Endodermal cell (in vitro differentiated cells): Measurements from ENCODE around the gene KCNH3. TPM values are rescaled to one million over a fixed set of nuclear protein-coding genes. Genes with fewer than 3 reads are reported as not detected.

Source experiments
- DNase-seq: peaks from one replicate; pipeline ENCODE4 v3.0.0-alpha.2; 2017
- H3K27ac ChIP-seq: 2 replicates; pipeline ENCODE4 v1.5.1; 2013; ENCODE audit warnings: mild to moderate bottlenecking, low read depth, low read length, moderate library complexity
- H3K27me3 ChIP-seq: 2 replicates; pipeline ENCODE4 v1.6.1; 2013; ENCODE audit warnings: mild to moderate bottlenecking, low read length, moderate library complexity; ENCODE audit not compliant: insufficient read depth, control insufficient read depth, poor library complexity, severe bottlenecking
- H3K36me3 ChIP-seq: 2 replicates; pipeline ENCODE4 v1.7.0; 2013; ENCODE audit warnings: mild to moderate bottlenecking, low read length, moderate library complexity; ENCODE audit not compliant: control insufficient read depth, insufficient read depth
- H3K4me1 ChIP-seq: one replicate; pipeline ENCODE4 v1.7.0; 2013; ENCODE audit warnings: low read length; ENCODE audit not compliant: control insufficient read depth, insufficient read depth
- H3K4me3 ChIP-seq: 2 replicates; pipeline ENCODE4 v1.5.1; 2013; ENCODE audit warnings: mild to moderate bottlenecking, low read length, moderate library complexity
- H3K9ac ChIP-seq: 2 replicates; pipeline ENCODE4 v1.6.1; 2013; ENCODE audit warnings: mild to moderate bottlenecking, low read length, moderate library complexity; ENCODE audit not compliant: poor library complexity, severe bottlenecking; ENCODE audit errors: extremely low read depth
- H3K9me3 ChIP-seq: 2 replicates; pipeline ENCODE4 v1.6.1; 2013; ENCODE audit warnings: mild to moderate bottlenecking, low read length, moderate library complexity; ENCODE audit not compliant: control insufficient read depth
- H3K27ac Mint-ChIP-seq: 2 replicates; pipeline ENCODE4 v1.8.0; 2020; ENCODE audit warnings: mixed read lengths
- H3K27me3 Mint-ChIP-seq: 2 replicates; pipeline ENCODE4 v1.8.0; 2021; ENCODE audit warnings: mild to moderate bottlenecking, mixed read lengths; ENCODE audit not compliant: insufficient read depth
- H3K36me3 Mint-ChIP-seq: 2 replicates; pipeline ENCODE4 v1.8.0; 2020; ENCODE audit warnings: low read depth, mixed read lengths
- H3K4me1 Mint-ChIP-seq: 2 replicates; pipeline ENCODE4 v1.8.0; 2020; ENCODE audit warnings: mixed read lengths
- H3K4me3 Mint-ChIP-seq: 2 replicates; pipeline ENCODE4 v1.8.0; 2020; ENCODE audit warnings: mild to moderate bottlenecking, moderate library complexity, mixed read lengths
- H3K9me3 Mint-ChIP-seq: 2 replicates; pipeline ENCODE4 v1.8.0; 2020; ENCODE audit warnings: mild to moderate bottlenecking, mixed read lengths
- CTCF ChIP-seq: fragments of 200-600 bp; sonication (generic); conservative IDR thresholded peaks from 2 replicates; pipeline ENCODE4 v1.5.0; 2021; ENCODE audit warnings: antibody characterized with exemption, mild to moderate bottlenecking
- WGBS, 2 experiments: methylation state at CpG; one replicate each; pipeline versions ENCODE4 v1.1.5 to v1.1.7; 2013; ENCODE audit warnings: missing lambda C conversion rate in 2 of 2, mixed read lengths in 1 of 2; ENCODE audit not compliant: insufficient coverage in 1 of 2, insufficient read length in 1 of 2; 5-methylcytosine and 5-hydroxymethylcytosine counted together
- total RNA-seq, 2 donors: library from RNA; stranded (reverse); fragmentation: NEBNext Ultra II Directional in 1 of 2; extraction: Animal tissue kit (Norgen Biotek cat#: 25700) in 1 of 2; gene quantifications; 2 replicates in 1 of 2; 3 replicates in 1 of 2; pipeline ENCODE4 v1.2.1, GENCODE V29; 2021

The KCNH3 gene
- total RNA-seq, 2 donors from 2014 or later, result 1.00 to 1.5 TPM

- Mint-ChIP-seq H3K27ac (no peak overlapping the region), H3K9me3 (no peaks in the 10 kb centered on the region), H3K4me1 (no peaks in the 10 kb centered on the region), H3K27me3 (no peaks in the 10 kb centered on the region), H3K36me3 (peaks cover 35% of the 10 kb centered on the region), H3K4me3 (no peak overlapping the region)
- H3K9ac ChIP-seq, result no peak overlapping the region
- H3K27me3 ChIP-seq, result no peaks in the 10 kb centered on the region
- 86% methylated on average over 2 of the region's 2 CpGs; no CpG with 5 or more reads in 1 of the 2 experiments for WGBS, 2 experiments
- H3K4me3 ChIP-seq, result no peak overlapping the region
- peaks cover 53% of the 10 kb centered on the region for H3K36me3 ChIP-seq
- no peak for TF ChIP-seq CTCF
- no peaks in the 10 kb centered on the region for H3K4me1 ChIP-seq
- no peak overlapping the region for H3K27ac ChIP-seq
- DNase-seq, result no peak
- H3K9me3 ChIP-seq, result no peaks in the 10 kb centered on the region
These were observed 19.8 kb upstream of the KCNH3 start for GRCh38 chr12:49518914-49519573.

- Mint-ChIP-seq H3K36me3 (peaks cover 38% of the 10 kb centered on the region), H3K27ac (no peak overlapping the region)
- no peak for TF ChIP-seq CTCF
These were observed 19.3 kb upstream of the KCNH3 start for GRCh38 chr12:49519574-49519936.

GRCh38 chr12:49521389-49521788, 17.4 kb upstream of the KCNH3 start:
- no peaks in the 10 kb centered on the region for H3K4me1 ChIP-seq
- H3K27me3 ChIP-seq, result no peaks in the 10 kb centered on the region
- no peak for DNase-seq
- Mint-ChIP-seq H3K4me3 (no peak overlapping the region), H3K4me1 (peaks cover 2% of the 10 kb centered on the region), H3K27me3 (no peaks in the 10 kb centered on the region), H3K36me3 (peaks cover 48% of the 10 kb centered on the region), H3K9me3 (no peaks in the 10 kb centered on the region), H3K27ac (no peak overlapping the region)
- no peak for TF ChIP-seq CTCF
- no peak overlapping the region for H3K4me3 ChIP-seq
- no peak overlapping the region for H3K9ac ChIP-seq
- WGBS, 2 experiments, result 95% methylated on average over 4 of the region's 4 CpGs
- no peaks in the 10 kb centered on the region for H3K9me3 ChIP-seq
- peak overlapping the region; percentile 1 for H3K27ac ChIP-seq
- peaks cover 62% of the 10 kb centered on the region for H3K36me3 ChIP-seq

More at GRCh38 chr12:49519574-49519936, 19.3 kb upstream of the KCNH3 start:
- Mint-ChIP-seq H3K4me1 (no peaks in the 10 kb centered on the region), H3K9me3 (no peaks in the 10 kb centered on the region), H3K4me3 (no peak overlapping the region), H3K27me3 (no peaks in the 10 kb centered on the region)
- no peak overlapping the region for H3K4me3 ChIP-seq
- peaks cover 57% of the 10 kb centered on the region for H3K36me3 ChIP-seq
- no peaks in the 10 kb centered on the region for H3K4me1 ChIP-seq
- no peak overlapping the region for H3K9ac ChIP-seq
- no peaks in the 10 kb centered on the region for H3K27me3 ChIP-seq
- DNase-seq, result no peak
- H3K9me3 ChIP-seq, result no peaks in the 10 kb centered on the region
- 83 to 93% methylated on average over 4 to 5 of the region's 5 CpGs for WGBS, 2 experiments
- H3K27ac ChIP-seq, result no peak overlapping the region
